GM19043 (cell line): ENCODE results near the gene DAB2.
"Not testable (repeated sequence)": the region's sequence is repeated elsewhere in the genome, so short reads cannot be mapped to it uniquely, and the experiment has no call there.

ENCODE experiments used
- ATAC-seq: cut with Tn5 transposase; IDR thresholded peaks from one replicate; pipeline ENCODE4 v1.9.1; 2021; ENCODE audit warnings: low read depth; ENCODE audit not compliant: unreplicated experiment

DAB2 gene

DNA sequence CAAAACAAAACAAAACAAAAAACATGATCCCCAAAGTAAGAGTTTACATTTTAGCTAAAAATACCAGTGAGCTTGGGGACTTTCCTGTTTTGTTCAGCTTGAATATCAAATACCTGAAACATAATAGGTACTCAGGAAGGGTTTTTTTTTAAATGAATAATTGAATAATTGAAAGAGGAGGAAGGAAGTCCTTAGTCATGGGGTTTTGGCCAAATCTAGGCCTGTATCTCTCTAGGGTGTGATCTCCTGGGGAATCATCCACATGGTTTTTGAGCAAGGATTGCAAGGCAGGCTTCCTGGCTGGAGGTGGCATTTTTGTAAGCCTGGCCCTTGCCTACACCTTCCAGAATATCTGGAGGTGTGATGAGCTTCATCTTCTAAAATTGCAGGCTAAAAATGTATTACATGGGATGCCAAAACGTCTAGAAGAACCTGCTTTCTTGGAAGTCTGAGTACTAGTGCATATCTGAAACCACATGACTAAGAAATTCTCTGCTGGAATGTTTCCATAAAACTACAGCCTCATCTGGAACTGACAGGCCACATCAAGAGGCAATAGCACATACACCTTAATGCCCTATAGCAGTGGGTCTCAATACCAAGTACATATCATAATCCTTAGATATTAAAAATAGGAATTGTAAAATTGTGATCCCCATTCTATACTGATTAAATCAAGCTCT, 70.9 kb downstream of the DAB2 start:
- ATAC-seq, result no peak

DNA sequence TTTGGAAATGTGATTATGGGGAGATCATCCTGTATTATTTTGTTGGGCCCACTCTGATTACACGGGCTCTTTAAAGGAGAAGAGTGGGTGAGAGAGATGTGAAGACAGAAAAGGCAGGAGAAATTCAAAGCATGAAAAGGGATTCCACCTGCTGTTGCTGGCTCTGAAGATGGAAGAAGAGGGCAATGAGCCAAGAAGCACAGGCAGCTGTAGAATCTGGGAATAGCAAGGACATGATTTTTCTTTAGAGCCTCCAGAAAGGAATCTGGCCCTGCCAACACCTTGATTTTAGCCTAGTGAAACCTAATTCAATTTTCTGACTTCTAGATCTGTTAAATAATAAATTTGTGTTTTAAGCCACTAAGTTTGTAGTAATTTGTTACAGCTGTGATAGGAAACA, 71.8 kb downstream of the DAB2 start:
- no peak for ATAC-seq

DNA sequence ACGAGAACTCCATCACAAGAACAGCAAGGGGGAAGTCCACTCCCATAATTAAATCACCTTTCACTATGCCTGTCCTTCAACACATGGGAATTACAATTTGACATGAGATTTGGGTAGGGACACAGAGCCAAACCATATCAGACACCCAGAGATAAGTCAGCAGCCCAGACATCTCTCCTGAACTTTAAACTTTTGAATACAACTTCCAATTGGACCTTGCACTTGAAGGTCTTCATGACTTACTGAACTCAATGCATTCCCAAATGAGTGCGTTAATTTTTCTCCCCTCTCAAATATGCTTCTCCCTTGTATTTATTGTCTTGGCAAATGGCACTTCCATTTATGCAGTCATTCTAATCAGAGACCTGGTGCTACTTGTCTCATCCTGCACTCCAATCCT, 72.6 kb downstream of the DAB2 start:
- no peak for ATAC-seq

DNA sequence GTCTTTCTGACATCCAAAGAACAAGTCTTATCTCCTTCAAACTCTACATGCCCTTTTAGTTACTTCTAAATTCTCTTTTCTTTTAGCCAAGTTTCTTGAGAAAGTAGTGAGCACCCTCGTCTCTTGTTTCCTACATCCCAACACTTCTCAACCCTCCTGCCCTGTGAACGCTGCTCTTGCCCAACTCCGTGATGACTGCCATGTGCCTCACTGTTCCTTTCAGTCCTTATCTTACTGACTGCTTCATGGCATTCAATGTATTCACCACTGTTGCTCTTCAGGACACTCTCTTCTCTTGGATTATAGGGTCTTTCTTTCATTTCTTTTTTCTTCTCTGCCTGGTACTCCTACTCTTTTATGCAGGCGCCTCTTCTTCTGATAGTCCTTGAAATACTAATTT, 75.3 kb downstream of the DAB2 start:
- no peak for ATAC-seq

DNA sequence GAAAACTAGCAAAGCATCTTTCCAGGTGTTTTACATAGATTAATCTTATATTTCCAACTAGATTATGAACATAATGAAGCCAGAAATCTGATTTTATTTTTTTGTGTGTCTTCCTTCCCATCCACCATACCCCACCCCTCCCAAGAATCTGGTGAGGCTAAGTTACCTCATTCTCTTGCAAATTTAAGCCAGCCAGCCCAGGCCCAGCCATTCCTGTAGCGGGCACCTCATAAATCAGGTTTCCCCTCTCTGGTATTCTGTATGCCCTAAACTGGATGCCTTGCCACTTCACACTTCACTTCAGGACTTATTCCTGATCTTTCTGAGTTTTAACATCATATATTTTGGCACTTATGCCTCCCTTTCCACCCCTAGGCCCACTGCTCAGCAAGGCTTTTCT, 82.3 kb downstream of the DAB2 start:
- no peak for ATAC-seq

DNA sequence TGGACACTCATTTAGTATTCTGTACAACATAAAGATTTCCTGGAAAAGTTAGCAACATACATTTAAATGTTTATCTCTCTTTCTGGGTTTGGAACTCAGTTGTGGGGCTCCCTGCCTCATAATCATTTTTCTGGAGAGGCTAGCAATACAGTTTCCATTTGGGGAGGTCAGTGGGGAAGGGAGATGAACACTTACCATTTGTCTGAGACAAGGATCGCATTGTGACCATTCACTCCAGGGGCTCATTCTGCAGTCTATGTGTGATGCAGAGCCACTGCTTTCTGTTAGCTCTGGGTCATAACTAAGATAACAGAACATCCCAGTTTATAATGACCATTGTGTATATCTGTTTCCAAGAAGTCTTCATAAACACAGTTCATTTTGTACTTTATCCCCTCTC, 82.9 kb downstream of the DAB2 start:
- ATAC-seq, result no peak

DNA sequence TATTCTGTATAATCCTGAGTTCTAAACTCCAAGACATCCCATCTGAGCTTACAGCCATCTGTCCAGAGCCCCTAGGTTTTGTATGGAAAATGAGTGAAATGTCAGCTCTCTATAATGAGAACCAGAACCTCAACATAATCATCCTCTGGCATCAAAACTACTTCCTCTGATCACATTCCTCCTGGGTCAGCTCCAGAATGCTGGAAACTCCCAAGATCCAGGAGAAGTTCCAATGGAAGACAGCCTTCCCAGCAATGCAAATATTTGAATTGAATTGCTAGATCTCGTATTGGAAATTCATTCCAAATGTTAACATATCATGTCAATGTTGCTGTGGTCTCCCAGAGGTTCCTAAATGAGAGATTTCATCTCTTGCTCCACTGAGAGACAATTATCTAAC, 84.3 kb downstream of the DAB2 start:
- ATAC-seq, result no peak

DNA sequence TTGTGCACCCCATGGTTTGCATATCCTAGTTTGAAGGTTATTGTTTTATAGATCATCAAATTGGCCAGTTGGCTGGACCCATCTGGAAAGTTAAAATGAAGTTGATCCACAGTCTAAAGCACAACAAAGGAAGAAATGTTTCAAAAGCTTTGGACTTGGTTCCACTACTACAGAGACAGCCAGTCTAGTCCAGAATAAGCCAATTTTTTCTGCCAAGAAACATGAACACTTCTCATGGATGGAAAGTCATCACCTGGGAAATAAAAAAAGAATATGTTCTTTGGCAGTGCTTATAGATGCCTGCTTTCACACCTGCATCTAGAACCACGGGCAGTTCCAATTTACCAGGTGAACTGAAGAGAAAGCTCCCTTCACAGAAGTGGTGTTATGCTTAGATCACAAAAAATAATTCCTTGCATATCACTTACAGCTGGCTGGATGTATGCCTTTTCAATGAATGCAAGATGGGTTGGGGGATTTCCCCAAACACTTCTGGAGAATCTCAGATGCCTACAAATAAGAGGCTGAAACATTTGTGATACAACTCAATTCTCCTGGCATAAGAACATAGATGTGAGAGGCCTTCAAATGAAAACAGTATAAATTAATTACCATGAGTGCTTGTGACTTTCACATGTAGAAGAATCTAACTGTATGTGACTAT, 87.4 kb downstream of the DAB2 start:
- no peak for ATAC-seq

DNA sequence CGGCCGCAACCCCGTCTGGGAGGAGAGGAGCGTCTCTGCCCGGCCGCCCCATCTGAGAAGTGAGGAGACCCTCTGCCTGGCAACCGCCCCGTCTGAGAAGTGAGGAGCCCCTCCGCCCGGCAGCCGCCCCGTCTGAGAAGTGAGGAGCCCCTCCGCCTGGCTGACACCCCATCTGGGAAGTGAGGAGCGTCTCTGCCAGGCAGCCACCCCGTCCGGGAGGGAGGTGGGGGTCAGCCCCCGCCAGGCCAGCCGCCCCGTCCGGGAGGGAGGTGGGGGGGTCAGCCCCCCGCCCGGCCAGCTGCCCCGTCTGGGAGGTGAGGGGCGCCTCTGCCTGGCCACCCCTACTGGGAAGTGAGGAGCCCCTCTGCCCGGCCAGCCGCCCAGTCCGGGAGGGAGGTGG, 90.5 kb downstream of the DAB2 start:
- not testable (repeated sequence) for ATAC-seq

DNA sequence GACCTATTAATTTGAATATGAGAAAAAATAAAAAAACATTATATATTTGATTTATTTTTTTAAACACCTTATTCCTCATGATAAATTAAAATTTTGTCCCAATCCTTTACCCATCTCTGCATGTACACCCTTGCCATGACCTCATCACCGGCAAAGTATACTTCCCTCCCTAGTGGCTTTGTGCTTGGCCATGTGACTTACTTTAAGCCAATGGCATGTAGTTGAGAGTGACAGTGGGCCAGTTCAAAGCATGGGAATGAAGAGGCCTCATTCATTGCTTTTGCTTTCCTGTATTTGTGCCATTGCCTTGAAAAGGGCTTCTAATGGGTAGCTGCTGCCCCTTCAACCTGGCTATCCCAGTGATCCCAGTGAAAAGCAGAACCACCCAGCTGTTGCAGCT, 91.7 kb downstream of the DAB2 start:
- no peak for ATAC-seq

DNA sequence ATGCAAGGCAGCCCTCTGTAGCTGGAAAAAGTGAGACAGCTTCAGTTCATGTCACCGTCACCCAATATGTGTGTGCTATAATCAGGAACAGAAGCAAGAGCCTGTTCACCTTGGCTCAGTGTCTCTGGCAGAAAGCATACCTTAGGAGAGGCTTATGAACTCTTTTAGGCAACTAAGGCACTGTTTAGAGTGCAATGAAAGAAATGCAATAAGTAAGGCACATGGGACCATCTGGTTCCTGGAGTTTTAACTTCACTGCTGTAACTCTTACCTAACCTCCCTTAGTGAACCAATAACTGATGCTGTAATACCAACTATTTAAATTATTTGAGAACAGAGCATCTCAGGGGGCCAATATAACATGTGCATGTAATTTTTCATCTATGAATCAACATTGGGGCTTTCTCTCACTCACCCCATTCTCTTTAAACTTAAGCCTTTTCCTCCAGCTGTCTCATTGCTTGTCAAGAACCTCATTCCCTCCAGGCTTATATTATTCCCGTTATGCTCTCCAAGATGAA, 92.9 kb downstream of the DAB2 start:
- ATAC-seq, result no peak

DNA sequence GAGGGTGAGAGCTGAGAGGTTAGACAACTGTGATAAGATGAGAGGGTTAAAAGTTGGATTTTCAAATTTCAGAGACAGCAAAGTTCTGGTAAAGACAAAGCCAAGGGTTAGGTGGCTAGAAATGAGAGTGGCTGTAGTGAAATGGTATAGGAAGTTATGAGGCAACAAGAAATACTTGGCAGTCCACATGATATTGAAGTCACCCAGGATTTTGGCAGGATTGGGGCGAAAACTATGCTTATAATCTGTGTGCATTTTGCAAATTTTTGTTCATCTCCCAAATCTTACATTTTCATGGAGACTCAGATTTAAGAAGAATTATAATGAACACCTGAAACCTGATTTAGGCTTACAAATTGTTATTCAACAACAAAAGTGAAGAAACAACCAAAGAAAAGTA, 96.0 kb downstream of the DAB2 start:
- ATAC-seq, result no peak

DNA sequence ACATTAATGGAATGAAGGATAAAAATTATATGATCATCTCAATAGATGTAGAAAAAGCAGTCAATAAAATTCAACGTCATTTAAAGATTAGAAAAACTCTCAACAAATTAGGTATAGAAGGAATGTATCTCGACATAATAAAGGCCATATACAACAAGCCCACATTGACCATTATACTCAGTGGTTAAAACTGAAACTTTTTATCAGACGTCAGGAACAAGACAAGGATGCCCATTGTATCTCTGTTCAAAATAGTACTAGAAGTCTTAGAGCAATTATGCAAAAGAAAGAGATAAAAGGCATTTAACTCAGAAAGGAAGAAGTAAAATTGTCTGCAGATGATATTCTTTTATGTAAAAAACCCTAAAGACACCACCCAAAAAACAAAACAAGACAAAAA, 101.2 kb downstream of the DAB2 start:
- ATAC-seq, result no peak
